BJ (cell line): ENCODE data around the gene KRTAP10-6. TPM values are rescaled to one million over a fixed set of nuclear protein-coding genes. Genes with fewer than 3 reads are reported as not detected.
"Not testable (repeated sequence)": the region's sequence is repeated elsewhere in the genome, so short reads cannot be mapped to it uniquely, and the experiment has no call there.

Experiments
- CTCF ChIA-PET: fragments of 350-600 bp; formaldehyde crosslinking; extraction: SDS; loops from one replicate; lab custom pipeline; 2021; ENCODE audit warnings: antibody characterized with exemption, inconsistent platforms; lab: Yijun Ruan, JAX
- POLR2A ChIA-PET: fragments of 300-600 bp; sonication (Branson Sonifier 250); formaldehyde crosslinking; extraction: SDS; loops from one replicate; lab custom pipeline; 2021; ENCODE audit warnings: antibody characterized with exemption; lab: Charles Lee
- DNase-seq: peaks from one replicate; pipeline ENCODE4 v3.0.0-alpha.2; 2011; ENCODE audit warnings: low read depth
- H3K27me3 ChIP-seq: 2 replicates; pipeline ENCODE4 v1.6.0; 2011; ENCODE audit warnings: low read length; ENCODE audit not compliant: control insufficient read depth, insufficient read depth
- H3K36me3 ChIP-seq: 2 replicates; pipeline ENCODE4 v1.5.1; 2011; ENCODE audit warnings: low read length; ENCODE audit not compliant: control insufficient read depth, insufficient read depth
- H3K4me3 ChIP-seq: 2 replicates; pipeline ENCODE4 v1.5.1; 2011; ENCODE audit warnings: low read depth, mild to moderate bottlenecking, control low read depth, low read length
- polyA plus RNA-seq: library from polyadenylated mRNA; depleted of rRNA; stranded (reverse); fragments of >200 nt; gene quantifications from 2 replicates; pipeline ENCODE4 v1.2.3, GENCODE V29; 2011
- TF ChIP-seq, protein P1 (sequence below): IDR thresholded peaks from 2 replicates; pipeline ENCODE4 v1.5.1; 2011; ENCODE audit warnings: low read depth, mild to moderate bottlenecking, control low read depth, inconsistent platforms, low read length, moderate library complexity; ENCODE audit not compliant: insufficient read depth

The KRTAP10-6 gene
- polyA plus RNA-seq, 1 experiment, result not detected

GRCh38 chr21:44603109-44603875 is 11.0 kb upstream of the KRTAP10-6 start:
- Histone ChIP-seq H3K36me3 (no peaks in the 10 kb centered on the region), H3K4me3 (no peak overlapping the region), H3K27me3 (no peaks in the 10 kb centered on the region)
- no peak for DNase-seq
- CTCF ChIA-PET, result no interaction called here
- POLR2A ChIA-PET, result no interaction called here
- TF ChIP-seq, protein P1, sequence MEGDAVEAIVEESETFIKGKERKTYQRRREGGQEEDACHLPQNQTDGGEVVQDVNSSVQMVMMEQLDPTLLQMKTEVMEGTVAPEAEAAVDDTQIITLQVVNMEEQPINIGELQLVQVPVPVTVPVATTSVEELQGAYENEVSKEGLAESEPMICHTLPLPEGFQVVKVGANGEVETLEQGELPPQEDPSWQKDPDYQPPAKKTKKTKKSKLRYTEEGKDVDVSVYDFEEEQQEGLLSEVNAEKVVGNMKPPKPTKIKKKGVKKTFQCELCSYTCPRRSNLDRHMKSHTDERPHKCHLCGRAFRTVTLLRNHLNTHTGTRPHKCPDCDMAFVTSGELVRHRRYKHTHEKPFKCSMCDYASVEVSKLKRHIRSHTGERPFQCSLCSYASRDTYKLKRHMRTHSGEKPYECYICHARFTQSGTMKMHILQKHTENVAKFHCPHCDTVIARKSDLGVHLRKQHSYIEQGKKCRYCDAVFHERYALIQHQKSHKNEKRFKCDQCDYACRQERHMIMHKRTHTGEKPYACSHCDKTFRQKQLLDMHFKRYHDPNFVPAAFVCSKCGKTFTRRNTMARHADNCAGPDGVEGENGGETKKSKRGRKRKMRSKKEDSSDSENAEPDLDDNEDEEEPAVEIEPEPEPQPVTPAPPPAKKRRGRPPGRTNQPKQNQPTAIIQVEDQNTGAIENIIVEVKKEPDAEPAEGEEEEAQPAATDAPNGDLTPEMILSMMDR, result no peak

- Histone ChIP-seq H3K36me3 (no peaks in the 10 kb centered on the region), H3K4me3 (no peak overlapping the region), H3K27me3 (no peaks in the 10 kb centered on the region)
- ChIA-PET CTCF (no interaction called here), POLR2A (no interaction called here)
- TF ChIP-seq, protein P1, result no peak
- no peak for DNase-seq
These were observed 10.2 kb upstream of the KRTAP10-6 start for GRCh38 chr21:44602463-44602850.

GRCh38 chr21:44601596-44602462 is 9.5 kb upstream of the KRTAP10-6 start:
- ChIA-PET POLR2A (no interaction called here), CTCF (no interaction called here)
- TF ChIP-seq, protein P1, result no peak
- H3K4me3 ChIP-seq, result no peak overlapping the region
- DNase-seq, result no peak
- H3K36me3 ChIP-seq, result no peaks in the 10 kb centered on the region
- H3K27me3 ChIP-seq, result no peaks in the 10 kb centered on the region

DNA sequence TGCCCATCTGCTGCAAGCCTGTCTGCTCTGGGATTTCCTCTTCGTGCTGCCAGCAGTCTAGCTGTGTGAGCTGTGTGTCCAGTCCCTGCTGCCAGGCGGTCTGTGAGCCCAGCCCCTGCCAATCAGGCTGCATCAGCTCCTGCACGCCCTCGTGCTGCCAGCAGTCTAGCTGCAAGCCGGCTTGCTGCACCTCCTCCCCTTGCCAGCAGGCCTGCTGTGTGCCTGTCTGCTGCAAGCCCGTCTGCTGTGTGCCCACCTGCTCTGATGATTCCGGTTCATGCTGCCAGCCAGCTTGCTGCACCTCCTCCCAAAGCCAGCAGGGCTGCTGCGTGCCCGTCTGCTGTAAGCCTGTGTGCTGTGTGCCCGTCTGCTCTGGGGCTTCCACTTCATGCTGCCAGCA is 8.8 kb upstream of the KRTAP10-6 start:
- H3K4me3 ChIP-seq, POLR2A ChIA-PET, H3K27me3 ChIP-seq, CTCF ChIA-PET, H3K36me3 ChIP-seq, DNase-seq: not testable (repeated sequence)

- H3K27me3 ChIP-seq, POLR2A ChIA-PET, H3K36me3 ChIP-seq, CTCF ChIA-PET, DNase-seq, H3K4me3 ChIP-seq: not testable (repeated sequence)
These were observed 8.0 kb upstream of the KRTAP10-6 start, which contains the start of gene KRTAP10-7 for GRCh38 chr21:44600118-44600978. Gene KRTAP10-7, plus strand, starts transcription at chr21:44600597. Its CDS starts 25 bp downstream, at chr21:44600622.
